ENCODE results near the gene KDM6B. TPM values are rescaled to one million over a fixed set of nuclear protein-coding genes. Genes with fewer than 3 reads are reported as not detected.

Gene KDM6B
- total RNA-seq (2022; extraction: Qiagen RNA extraction; ENCODE audit: low read depth) = 9.3 to 23.7 TPM (median 15.1 TPM) in 5 replicates

GRCh38 chr17:7833795-7834541 is at the start of gene KDM6B:
KDM6B (plus strand) TSS chr17:7834217; CDS start chr17:7845555, 11,338 bp downstream.

GRCh38 chr17:7854851-7855659 is 21.0 kb downstream of the KDM6B start, which contains the start of gene TMEM88:
TMEM88 (plus strand) TSS chr17:7855066; CDS start chr17:7855075, 9 bp downstream.

GRCh38 chr17:7856811-7857712 is 23.0 kb downstream of the KDM6B start, which contains the start of gene NAA38:
NAA38 (minus strand) TSS chr17:7857559; CDS start chr17:7857463, 96 bp downstream.

GRCh38 chr17:7857713-7858521 is 23.9 kb downstream of the KDM6B start, which contains the start of gene CYB5D1:
CYB5D1 (plus strand) TSS chr17:7858003; CDS start chr17:7858135, 132 bp downstream.

Other genes with a start within 250 kb of the KDM6B start
- 0.22 to 0.34 TPM (median 0.30 TPM) in 5 replicates for gene SOX15, start 244.1 kb upstream of the KDM6B start, total RNA-seq (2022; extraction: Qiagen RNA extraction; ENCODE audit: low read depth)
- gene FXR2, start 219.3 kb upstream of the KDM6B start, total RNA-seq (2022; extraction: Qiagen RNA extraction; ENCODE audit: low read depth) = 45.1 to 62.0 TPM (median 57.6 TPM) in 5 replicates
- 58.1 to 95.8 TPM (median 79.3 TPM) in 5 replicates for gene SAT2, start 206.4 kb upstream of the KDM6B start, total RNA-seq (2022; extraction: Qiagen RNA extraction; ENCODE audit: low read depth)
- 0.32 to 1.1 TPM (median 0.62 TPM) in 5 replicates for gene SHBG, start 204.1 kb upstream of the KDM6B start, total RNA-seq (2022; extraction: Qiagen RNA extraction; ENCODE audit: low read depth)
- gene ATP1B2, start 183.3 kb upstream of the KDM6B start, total RNA-seq (2022; extraction: Qiagen RNA extraction; ENCODE audit: low read depth) = 0.20 to 0.74 TPM (median 0.22 TPM) in 5 replicates
- gene TP53, start 146.7 kb upstream of the KDM6B start, total RNA-seq (2022; extraction: Qiagen RNA extraction; ENCODE audit: low read depth) = 38.9 to 53.5 TPM (median 49.6 TPM) in 5 replicates
- gene WRAP53, start 145.7 kb upstream of the KDM6B start, total RNA-seq (2022; extraction: Qiagen RNA extraction; ENCODE audit: low read depth) = 24.4 to 43.8 TPM (median 40.2 TPM) in 5 replicates
- gene EFNB3, start 129.0 kb upstream of the KDM6B start, total RNA-seq (2022; extraction: Qiagen RNA extraction; ENCODE audit: low read depth) = 1.2 to 1.7 TPM (median 1.5 TPM) in 5 replicates
- gene DNAH2, start 116.5 kb upstream of the KDM6B start, total RNA-seq (2022; extraction: Qiagen RNA extraction; ENCODE audit: low read depth) = 0.01 TPM in 3 of 5 replicates, not detected in the others
- gene TMEM88, start 20.8 kb downstream of the KDM6B start, total RNA-seq (2022; extraction: Qiagen RNA extraction; ENCODE audit: low read depth) = 0.30 to 0.46 TPM (median 0.45 TPM) in 5 replicates
- gene NAA38, start 23.3 kb downstream of the KDM6B start, total RNA-seq (2022; extraction: Qiagen RNA extraction; ENCODE audit: low read depth) = 177 to 244 TPM (median 225 TPM) in 5 replicates
- gene CYB5D1, start 23.8 kb downstream of the KDM6B start, total RNA-seq (2022; extraction: Qiagen RNA extraction; ENCODE audit: low read depth) = 19.4 to 24.5 TPM (median 20.9 TPM) in 5 replicates
- gene CHD3, start 54.6 kb downstream of the KDM6B start, total RNA-seq (2022; extraction: Qiagen RNA extraction; ENCODE audit: low read depth) = 52.6 to 75.7 TPM (median 69.4 TPM) in 5 replicates
- 0.99 to 1.7 TPM (median 1.3 TPM) in 5 replicates for gene RNF227, start 82.1 kb downstream of the KDM6B start, total RNA-seq (2022; extraction: Qiagen RNA extraction; ENCODE audit: low read depth)
- 1.8 to 4.1 TPM (median 2.5 TPM) in 5 replicates for gene KCNAB3, start 95.6 kb downstream of the KDM6B start, total RNA-seq (2022; extraction: Qiagen RNA extraction; ENCODE audit: low read depth)
- gene TRAPPC1, start 97.7 kb downstream of the KDM6B start, total RNA-seq (2022; extraction: Qiagen RNA extraction; ENCODE audit: low read depth) = 313 to 386 TPM (median 328 TPM) in 5 replicates
- gene CNTROB, start 98.0 kb downstream of the KDM6B start, total RNA-seq (2022; extraction: Qiagen RNA extraction; ENCODE audit: low read depth) = 35.7 to 46.0 TPM (median 44.6 TPM) in 5 replicates
- not detected in 5 replicates for gene GUCY2D, start 168.4 kb downstream of the KDM6B start, total RNA-seq (2022; extraction: Qiagen RNA extraction; ENCODE audit: low read depth)
- 0.12 TPM in 1 of 5 replicates, not detected in the others for gene ALOX15B, start 204.8 kb downstream of the KDM6B start, total RNA-seq (2022; extraction: Qiagen RNA extraction; ENCODE audit: low read depth)